Mononuclear cell (primary cell): Measurements from ENCODE around the gene APP. TPM values are rescaled to one million over a fixed set of nuclear protein-coding genes. Genes with fewer than 3 reads are reported as not detected.

Experiments
- H3K27me3 ChIP-seq: 2 replicates; pipeline ENCODE4 v1.6.0; 2011; ENCODE audit warnings: low read length, control low read depth; ENCODE audit not compliant: insufficient read depth
- H3K4me1 ChIP-seq: 2 replicates; pipeline ENCODE4 v1.5.1; 2011; ENCODE audit warnings: mild to moderate bottlenecking, low read length, control low read depth; ENCODE audit not compliant: insufficient read depth
- H3K4me3 ChIP-seq: 2 replicates; pipeline ENCODE4 v1.5.1; 2011; ENCODE audit warnings: mild to moderate bottlenecking, low read length, moderate library complexity
- H3K9me3 ChIP-seq: 2 replicates; pipeline ENCODE4 v1.5.1; 2011; ENCODE audit warnings: low read depth, mild to moderate bottlenecking, control low read depth, low read length
- total RNA-seq: library from RNA; depleted of rRNA; stranded (reverse); fragments of >200 nt; gene quantifications from one replicate; pipeline ENCODE4 v1.2.3, GENCODE V29; 2012

Gene APP
- total RNA-seq, 1 donor = 69.2 TPM

- H3K9me3 ChIP-seq = no peaks in the 10 kb centered on the region
- no peaks in the 10 kb centered on the region for H3K27me3 ChIP-seq
- no peak overlapping the region for H3K4me3 ChIP-seq
- no peaks in the 10 kb centered on the region for H3K4me1 ChIP-seq
These were observed 277.4 kb downstream of the APP start for GRCh38 chr21:25893191-25893590.

- Histone ChIP-seq H3K9me3 (no peaks in the 10 kb centered on the region), H3K4me3 (no peak overlapping the region)
These were observed 279.0 kb downstream of the APP start for GRCh38 chr21:25891596-25891995.

GRCh38 chr21:25890001-25890400, 280.6 kb downstream of the APP start:
- no peaks in the 10 kb centered on the region for H3K27me3 ChIP-seq
- no peak overlapping the region for H3K4me3 ChIP-seq
- H3K9me3 ChIP-seq = no peaks in the 10 kb centered on the region
- H3K4me1 ChIP-seq = no peaks in the 10 kb centered on the region

More at GRCh38 chr21:25891596-25891995, 279.0 kb downstream of the APP start:
- no peaks in the 10 kb centered on the region for H3K4me1 ChIP-seq
- no peaks in the 10 kb centered on the region for H3K27me3 ChIP-seq

- Histone ChIP-seq H3K9me3 (no peaks in the 10 kb centered on the region), H3K4me1 (no peaks in the 10 kb centered on the region), H3K27me3 (no peaks in the 10 kb centered on the region), H3K4me3 (no peak overlapping the region)
These were observed 281.9 kb downstream of the APP start for GRCh38 chr21:25888711-25889110.

- H3K9me3 ChIP-seq = no peaks in the 10 kb centered on the region
- H3K27me3 ChIP-seq = no peaks in the 10 kb centered on the region
- H3K4me3 ChIP-seq = no peak overlapping the region
- no peaks in the 10 kb centered on the region for H3K4me1 ChIP-seq
These were observed 282.8 kb downstream of the APP start for GRCh38 chr21:25887646-25888306.

- Histone ChIP-seq H3K9me3 (no peaks in the 10 kb centered on the region), H3K4me1 (no peaks in the 10 kb centered on the region), H3K4me3 (no peak overlapping the region), H3K27me3 (no peaks in the 10 kb centered on the region)
These were observed 283.4 kb downstream of the APP start for GRCh38 chr21:25887166-25887565.

- Histone ChIP-seq H3K9me3 (no peaks in the 10 kb centered on the region), H3K4me3 (no peak overlapping the region), H3K4me1 (no peaks in the 10 kb centered on the region), H3K27me3 (no peaks in the 10 kb centered on the region)
These were observed 284.7 kb downstream of the APP start for GRCh38 chr21:25885880-25886279.

- Histone ChIP-seq H3K4me1 (no peaks in the 10 kb centered on the region), H3K9me3 (no peaks in the 10 kb centered on the region), H3K4me3 (no peak overlapping the region), H3K27me3 (no peaks in the 10 kb centered on the region)
These were observed 285.2 kb downstream of the APP start for GRCh38 chr21:25885405-25885804.

- Histone ChIP-seq H3K27me3 (no peaks in the 10 kb centered on the region), H3K4me3 (no peak overlapping the region), H3K9me3 (no peaks in the 10 kb centered on the region)
These were observed 286.3 kb downstream of the APP start for GRCh38 chr21:25884311-25884710.

GRCh38 chr21:25881524-25882376, 288.8 kb downstream of the APP start:
- Histone ChIP-seq H3K4me1 (no peaks in the 10 kb centered on the region), H3K9me3 (no peaks in the 10 kb centered on the region), H3K27me3 (no peaks in the 10 kb centered on the region), H3K4me3 (no peak overlapping the region)

More at GRCh38 chr21:25884311-25884710, 286.3 kb downstream of the APP start:
- H3K4me1 ChIP-seq = no peaks in the 10 kb centered on the region

- Histone ChIP-seq H3K27me3 (no peaks in the 10 kb centered on the region), H3K4me1 (no peaks in the 10 kb centered on the region), H3K9me3 (no peaks in the 10 kb centered on the region), H3K4me3 (no peak overlapping the region)
These were observed 291.4 kb downstream of the APP start for GRCh38 chr21:25879203-25879602.

GRCh38 chr21:25878344-25878743, 292.2 kb downstream of the APP start:
- no peaks in the 10 kb centered on the region for H3K27me3 ChIP-seq
- no peak overlapping the region for H3K4me3 ChIP-seq

GRCh38 chr21:25872271-25872670, 298.3 kb downstream of the APP start:
- Histone ChIP-seq H3K27me3 (no peaks in the 10 kb centered on the region), H3K4me3 (no peak overlapping the region)

More at GRCh38 chr21:25878344-25878743, 292.2 kb downstream of the APP start:
- Histone ChIP-seq H3K9me3 (no peaks in the 10 kb centered on the region), H3K4me1 (no peaks in the 10 kb centered on the region)

GRCh38 chr21:25871566-25871965, 299.0 kb downstream of the APP start:
- Histone ChIP-seq H3K4me1 (no peaks in the 10 kb centered on the region), H3K4me3 (no peak overlapping the region), H3K9me3 (no peaks in the 10 kb centered on the region), H3K27me3 (no peaks in the 10 kb centered on the region)

More at GRCh38 chr21:25872271-25872670, 298.3 kb downstream of the APP start:
- H3K4me1 ChIP-seq = no peaks in the 10 kb centered on the region
- H3K9me3 ChIP-seq = no peaks in the 10 kb centered on the region

- Histone ChIP-seq H3K27me3 (no peaks in the 10 kb centered on the region), H3K4me1 (no peaks in the 10 kb centered on the region), H3K4me3 (no peak overlapping the region), H3K9me3 (no peaks in the 10 kb centered on the region)
These were observed 300.5 kb downstream of the APP start for GRCh38 chr21:25870084-25870483.
